Osteoblast (primary cell): ENCODE results near the gene HCN1. TPM values are rescaled to one million over a fixed set of nuclear protein-coding genes. Genes with fewer than 3 reads are reported as not detected.

Source experiments
- DNase-seq: peaks from one replicate; pipeline ENCODE4 v3.0.0; 2011; ENCODE audit warnings: low spot score, mixed read lengths; ENCODE audit not compliant: insufficient read length; ENCODE audit errors: missing footprints
- H2AFZ ChIP-seq: 2 replicates; pipeline ENCODE4 v1.6.0; 2011; ENCODE audit warnings: mild to moderate bottlenecking, low read length
- H3K27ac ChIP-seq: 2 replicates; pipeline ENCODE4 v1.5.1; 2011; ENCODE audit warnings: mild to moderate bottlenecking, low read depth, low read length, moderate library complexity
- H3K27me3 ChIP-seq: 2 replicates; pipeline ENCODE4 v1.6.0; 2012; ENCODE audit warnings: mild to moderate bottlenecking, control low read depth, inconsistent platforms, low read length, moderate library complexity; ENCODE audit not compliant: insufficient read depth
- H3K36me3 ChIP-seq: 2 replicates; pipeline ENCODE4 v1.5.1; 2011; ENCODE audit warnings: mild to moderate bottlenecking, low read length, control low read depth, moderate library complexity; ENCODE audit not compliant: insufficient read depth
- H3K4me1 ChIP-seq: 2 replicates; pipeline ENCODE4 v1.5.1; 2011; ENCODE audit warnings: mild to moderate bottlenecking, low read length, control low read depth, moderate library complexity; ENCODE audit not compliant: insufficient read depth
- H3K4me2 ChIP-seq: 2 replicates; pipeline ENCODE4 v1.6.0; 2011; ENCODE audit warnings: mild to moderate bottlenecking, low read length; ENCODE audit not compliant: insufficient read depth
- H3K4me3 ChIP-seq: fragments of 200-600 bp; sonication (generic); 3 replicates; pipeline ENCODE4 v1.5.1; 2012; ENCODE audit warnings: mild to moderate bottlenecking, low read length, inconsistent platforms; ENCODE audit not compliant: insufficient read depth
- H3K79me2 ChIP-seq: 2 replicates; pipeline ENCODE4 v1.6.0; 2012; ENCODE audit warnings: mild to moderate bottlenecking, low read length, control low read depth, inconsistent platforms; ENCODE audit not compliant: insufficient read depth
- H3K9me3 ChIP-seq: 2 replicates; pipeline ENCODE4 v1.5.1; 2011; ENCODE audit warnings: low read depth, low read length, control low read depth
- H4K20me1 ChIP-seq: 2 replicates; pipeline ENCODE4 v1.6.0; 2012; ENCODE audit warnings: mild to moderate bottlenecking, low read length, control low read depth; ENCODE audit not compliant: insufficient read depth
- total RNA-seq: library from RNA; depleted of rRNA; stranded (reverse); fragments of >200 nt; gene quantifications from 2 replicates; pipeline ENCODE4 v1.2.3, GENCODE V29; 2012
- TF ChIP-seq, protein P1 (sequence below): IDR thresholded peaks from 2 replicates; pipeline ENCODE4 v1.5.1; 2011; ENCODE audit warnings: mild to moderate bottlenecking, low read depth, low read length, moderate library complexity; ENCODE audit errors: extremely low read depth

The HCN1 gene
- total RNA-seq, 1 donor = not detected

DNA sequence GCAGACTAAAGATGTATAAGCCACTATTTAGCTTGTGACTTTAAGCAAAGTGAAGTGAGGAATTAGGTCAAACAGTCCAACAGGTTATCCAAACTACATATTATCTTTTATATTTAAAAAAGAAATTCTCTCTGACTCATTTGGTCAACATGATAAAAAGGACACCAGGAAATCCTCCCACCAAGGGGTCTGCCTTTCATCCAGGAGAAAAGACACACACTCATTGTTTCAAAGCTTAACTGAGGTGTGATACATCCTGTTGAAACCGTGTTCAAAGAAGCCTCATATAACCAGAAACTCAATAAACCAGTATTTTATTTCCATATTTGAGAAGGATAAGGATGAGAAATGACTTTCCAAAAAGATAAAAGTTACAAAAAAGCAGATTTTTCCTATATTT is 417.1 kb downstream of the HCN1 start:
- Histone ChIP-seq H4K20me1 (no peaks in the 10 kb centered on the region), H2AFZ (no peak overlapping the region), H3K27ac (no peak overlapping the region), H3K79me2 (no peaks in the 10 kb centered on the region), H3K4me3 (no peak overlapping the region), H3K4me1 (no peaks in the 10 kb centered on the region), H3K27me3 (no peaks in the 10 kb centered on the region), H3K4me2 (no peak overlapping the region), H3K9me3 (no peaks in the 10 kb centered on the region), H3K36me3 (no peaks in the 10 kb centered on the region)
- TF ChIP-seq, protein P1, sequence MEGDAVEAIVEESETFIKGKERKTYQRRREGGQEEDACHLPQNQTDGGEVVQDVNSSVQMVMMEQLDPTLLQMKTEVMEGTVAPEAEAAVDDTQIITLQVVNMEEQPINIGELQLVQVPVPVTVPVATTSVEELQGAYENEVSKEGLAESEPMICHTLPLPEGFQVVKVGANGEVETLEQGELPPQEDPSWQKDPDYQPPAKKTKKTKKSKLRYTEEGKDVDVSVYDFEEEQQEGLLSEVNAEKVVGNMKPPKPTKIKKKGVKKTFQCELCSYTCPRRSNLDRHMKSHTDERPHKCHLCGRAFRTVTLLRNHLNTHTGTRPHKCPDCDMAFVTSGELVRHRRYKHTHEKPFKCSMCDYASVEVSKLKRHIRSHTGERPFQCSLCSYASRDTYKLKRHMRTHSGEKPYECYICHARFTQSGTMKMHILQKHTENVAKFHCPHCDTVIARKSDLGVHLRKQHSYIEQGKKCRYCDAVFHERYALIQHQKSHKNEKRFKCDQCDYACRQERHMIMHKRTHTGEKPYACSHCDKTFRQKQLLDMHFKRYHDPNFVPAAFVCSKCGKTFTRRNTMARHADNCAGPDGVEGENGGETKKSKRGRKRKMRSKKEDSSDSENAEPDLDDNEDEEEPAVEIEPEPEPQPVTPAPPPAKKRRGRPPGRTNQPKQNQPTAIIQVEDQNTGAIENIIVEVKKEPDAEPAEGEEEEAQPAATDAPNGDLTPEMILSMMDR = no peak
- no peak for DNase-seq

GRCh38 chr5:45277860-45278259 is 418.3 kb downstream of the HCN1 start:
- H3K4me2 ChIP-seq = no peak overlapping the region
- H3K79me2 ChIP-seq = no peaks in the 10 kb centered on the region
- DNase-seq = no peak
- no peaks in the 10 kb centered on the region for H4K20me1 ChIP-seq
- H3K4me1 ChIP-seq = no peaks in the 10 kb centered on the region
- TF ChIP-seq, protein P1 = no peak
- no peaks in the 10 kb centered on the region for H3K27me3 ChIP-seq
- H3K27ac ChIP-seq = no peak overlapping the region
- H2AFZ ChIP-seq = no peak overlapping the region
- H3K9me3 ChIP-seq = no peaks in the 10 kb centered on the region
- H3K4me3 ChIP-seq = no peak overlapping the region
- no peaks in the 10 kb centered on the region for H3K36me3 ChIP-seq

GRCh38 chr5:45274241-45274640 is 421.9 kb downstream of the HCN1 start:
- Histone ChIP-seq H3K36me3 (no peaks in the 10 kb centered on the region), H3K4me2 (no peak overlapping the region), H3K4me3 (no peak overlapping the region), H3K27ac (no peak overlapping the region), H3K4me1 (no peaks in the 10 kb centered on the region), H3K9me3 (no peaks in the 10 kb centered on the region), H2AFZ (no peak overlapping the region), H3K27me3 (no peaks in the 10 kb centered on the region), H4K20me1 (no peaks in the 10 kb centered on the region), H3K79me2 (no peaks in the 10 kb centered on the region)
- DNase-seq = no peak
- TF ChIP-seq, protein P1 = no peak

DNA sequence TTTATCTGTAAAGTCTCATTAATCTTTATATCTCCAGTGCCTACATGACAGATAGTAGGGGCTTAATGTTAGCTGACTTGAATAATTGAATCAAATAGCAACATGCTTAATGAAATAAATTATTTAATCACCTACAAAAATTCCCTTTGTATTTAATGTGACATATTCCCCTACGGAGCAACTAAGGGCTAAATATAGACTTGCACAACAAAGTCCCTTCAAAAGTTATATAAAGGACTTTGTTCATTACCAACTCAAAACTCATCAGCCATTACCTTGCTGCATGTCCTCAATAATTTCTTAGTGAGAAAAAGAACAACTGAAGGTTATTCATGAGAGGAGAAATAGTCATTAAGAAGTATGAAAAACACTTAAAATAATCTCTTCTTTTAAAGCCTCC is 424.6 kb downstream of the HCN1 start:
- Histone ChIP-seq H3K79me2 (no peaks in the 10 kb centered on the region), H3K4me1 (no peaks in the 10 kb centered on the region)
- TF ChIP-seq, protein P1 = no peak

More for the DNA sequence above, 424.6 kb downstream of the HCN1 start:
- Histone ChIP-seq H3K9me3 (no peaks in the 10 kb centered on the region), H3K36me3 (no peaks in the 10 kb centered on the region), H4K20me1 (no peaks in the 10 kb centered on the region), H3K27ac (no peak overlapping the region), H2AFZ (no peak overlapping the region), H3K4me2 (no peak overlapping the region), H3K4me3 (no peak overlapping the region), H3K27me3 (no peaks in the 10 kb centered on the region)
- DNase-seq = no peak
